ENCODE results near the gene TRIM34. TPM values are rescaled to one million over a fixed set of nuclear protein-coding genes. Genes with fewer than 3 reads are reported as not detected.
"Not testable (repeated sequence)": the region's sequence is repeated elsewhere in the genome, so short reads cannot be mapped to it uniquely, and the experiment has no call there.

Gene TRIM34, protein sequence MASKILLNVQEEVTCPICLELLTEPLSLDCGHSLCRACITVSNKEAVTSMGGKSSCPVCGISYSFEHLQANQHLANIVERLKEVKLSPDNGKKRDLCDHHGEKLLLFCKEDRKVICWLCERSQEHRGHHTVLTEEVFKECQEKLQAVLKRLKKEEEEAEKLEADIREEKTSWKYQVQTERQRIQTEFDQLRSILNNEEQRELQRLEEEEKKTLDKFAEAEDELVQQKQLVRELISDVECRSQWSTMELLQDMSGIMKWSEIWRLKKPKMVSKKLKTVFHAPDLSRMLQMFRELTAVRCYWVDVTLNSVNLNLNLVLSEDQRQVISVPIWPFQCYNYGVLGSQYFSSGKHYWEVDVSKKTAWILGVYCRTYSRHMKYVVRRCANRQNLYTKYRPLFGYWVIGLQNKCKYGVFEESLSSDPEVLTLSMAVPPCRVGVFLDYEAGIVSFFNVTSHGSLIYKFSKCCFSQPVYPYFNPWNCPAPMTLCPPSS
- 11.4 and 19.7 TPM in 2 replicates for total RNA-seq (2014; rRNA removed; shearing (Covaris generic); ENCODE audit: low replicate concordance)

DNA sequence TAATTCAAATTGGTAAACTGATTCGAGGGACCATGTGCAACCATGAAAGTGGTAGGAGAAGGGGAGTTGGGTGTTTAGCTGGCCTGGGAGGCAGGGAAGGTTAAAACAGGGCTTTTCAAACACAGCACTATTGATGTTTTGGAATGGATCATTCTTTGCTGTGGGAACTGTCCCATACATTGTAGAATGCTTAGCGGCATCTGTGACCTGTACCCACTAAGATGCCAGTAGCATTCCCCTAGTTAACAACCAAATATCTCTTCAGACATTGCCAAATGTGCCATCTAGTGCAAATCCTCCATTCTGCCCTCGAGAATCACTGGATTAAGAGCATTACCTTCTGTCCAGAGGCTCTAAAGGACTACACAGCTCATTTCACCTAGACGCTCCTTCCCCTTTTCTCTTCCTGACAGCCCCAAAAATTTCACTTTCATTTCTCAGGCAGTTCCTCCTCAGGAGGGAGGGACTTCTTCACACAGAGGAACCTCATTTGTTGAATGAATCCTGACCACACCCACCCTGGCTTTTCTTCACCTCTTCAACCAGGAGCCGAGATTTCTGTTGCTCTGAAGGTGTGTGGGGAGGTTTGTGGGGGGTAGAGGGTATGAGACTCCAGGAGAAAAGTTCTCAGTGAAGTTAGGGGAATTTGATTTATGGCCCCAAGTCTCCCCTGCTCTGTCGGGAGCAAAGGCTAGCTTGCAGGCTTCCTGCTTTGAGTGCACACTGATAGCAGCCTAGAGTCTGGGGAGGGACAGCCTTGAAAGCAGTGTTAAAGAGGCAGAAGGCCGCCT lies at the start of gene TRIM34:
TRIM34 (plus strand) TSS at position 513 of the 791 bp plus-strand sequence. CDS start 7,331 bp downstream, outside the sequence.
- Histone ChIP-seq H4K20me1 (ENCODE audit: insufficient read depth, low read depth, low read length) (no peaks in the 10 kb centered on the region), H2AFZ (ENCODE audit: low read length) (peak within 1 kb of the TSS; percentile 87), H3K36me3 (ENCODE audit: insufficient read depth, low read length) (no peaks in the 10 kb centered on the region), H3K27me3 (ENCODE audit: low read length) (no peaks in the 10 kb centered on the region), H3K9me3 (ENCODE audit: low read length) (no peaks in the 10 kb centered on the region), H3K4me1 (ENCODE audit: low read length) (peaks cover 18% of the 10 kb centered on the region), H3K4me3 (ENCODE audit: low read length) (peak within 1 kb of the TSS; percentile 69), H3K79me2 (ENCODE audit: low read length) (0 out of 2 replicates have a peak, but pooled peaks cover 3% of the 10 kb centered on the region), H3K9ac (ENCODE audit: low read length) (peak within 1 kb of the TSS; percentile 72), H3K4me2 (ENCODE audit: low read depth, low read length, poor library complexity, severe bottlenecking) (peak within 1 kb of the TSS; percentile 72), H3K9me2 (replicated peaks; ENCODE audit: insufficient read depth, low read length) (no peaks in the 10 kb centered on the region), H3K27ac (ENCODE audit: low read length) (no peak within 1 kb of the TSS; the same call in 1 of the 2 replicates)
- peak; percentile 95 for DNase-seq

DNA sequence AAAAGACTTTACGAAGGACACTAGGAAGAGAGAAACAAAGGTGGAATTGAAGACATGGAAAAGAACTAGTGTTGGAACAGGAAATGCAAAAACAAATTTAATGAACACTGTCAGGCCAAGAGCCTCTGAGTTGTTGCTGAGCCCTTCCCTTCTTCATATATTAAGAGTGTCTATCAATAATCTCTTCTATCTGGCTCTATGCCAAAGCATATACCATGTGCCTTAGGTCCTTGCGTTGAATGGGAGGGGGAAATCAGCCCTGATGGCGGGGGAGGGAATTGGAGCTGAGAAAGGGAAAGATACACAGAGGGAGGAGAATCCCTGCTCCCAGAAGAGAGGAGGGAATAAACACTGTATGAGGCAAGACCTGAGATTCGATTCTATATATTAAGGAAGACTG lies 49.6 kb upstream of the TRIM34 start:
- no peak overlapping the region for H2AFZ ChIP-seq (ENCODE audit: low read length)
- H3K27ac ChIP-seq (ENCODE audit: low read length), result no peak overlapping the region
- no peak overlapping the region for H3K9ac ChIP-seq (ENCODE audit: low read length)
- H3K36me3 ChIP-seq (ENCODE audit: insufficient read depth, low read length), result no peaks in the 10 kb centered on the region
- no peaks in the 10 kb centered on the region for H3K9me2 ChIP-seq (replicated peaks; ENCODE audit: insufficient read depth, low read length)
- H3K27me3 ChIP-seq (ENCODE audit: low read length), result no peaks in the 10 kb centered on the region
- no peaks in the 10 kb centered on the region for H3K4me1 ChIP-seq (ENCODE audit: low read length)
- no peak overlapping the region for H3K4me3 ChIP-seq (ENCODE audit: low read length)
- no peaks in the 10 kb centered on the region for H3K79me2 ChIP-seq (ENCODE audit: low read length)
- no peak for DNase-seq
- H3K9me3 ChIP-seq (ENCODE audit: low read length), result no peaks in the 10 kb centered on the region
- H4K20me1 ChIP-seq (ENCODE audit: insufficient read depth, low read depth, low read length), result no peaks in the 10 kb centered on the region
- no peak overlapping the region for H3K4me2 ChIP-seq (ENCODE audit: low read depth, low read length, poor library complexity, severe bottlenecking)

DNA sequence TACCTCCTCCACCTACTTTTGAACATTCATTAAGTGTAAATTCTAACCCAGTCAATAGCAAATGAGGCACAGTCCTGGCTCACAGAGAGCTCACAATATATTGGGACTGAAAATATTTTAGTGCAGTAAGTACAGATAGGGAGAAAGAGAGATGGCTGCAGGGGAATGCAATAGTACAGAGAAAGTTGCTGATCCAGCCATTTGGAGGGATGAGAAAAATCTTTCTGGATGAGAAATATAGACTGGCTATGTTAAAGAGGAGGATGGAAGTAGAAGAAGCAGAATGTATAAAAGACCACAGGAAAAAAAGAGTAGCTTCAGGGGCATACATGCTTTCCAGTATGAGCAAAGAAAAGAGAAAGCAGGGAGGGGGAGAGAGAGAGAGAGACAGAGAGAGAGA lies 47.7 kb upstream of the TRIM34 start:
- H3K27me3 ChIP-seq (ENCODE audit: low read length), result no peaks in the 10 kb centered on the region
- H3K4me3 ChIP-seq (ENCODE audit: low read length), result no peak overlapping the region
- H4K20me1 ChIP-seq (ENCODE audit: insufficient read depth, low read depth, low read length), result no peaks in the 10 kb centered on the region
- no peak overlapping the region for H3K9ac ChIP-seq (ENCODE audit: low read length)
- H3K79me2 ChIP-seq (ENCODE audit: low read length), result no peaks in the 10 kb centered on the region
- H3K9me3 ChIP-seq (ENCODE audit: low read length), result no peaks in the 10 kb centered on the region
- no peaks in the 10 kb centered on the region for H3K4me1 ChIP-seq (ENCODE audit: low read length)
- no peak overlapping the region for H2AFZ ChIP-seq (ENCODE audit: low read length)
- no peak for DNase-seq
- no peaks in the 10 kb centered on the region for H3K9me2 ChIP-seq (replicated peaks; ENCODE audit: insufficient read depth, low read length)
- no peak overlapping the region for H3K4me2 ChIP-seq (ENCODE audit: low read depth, low read length, poor library complexity, severe bottlenecking)
- no peaks in the 10 kb centered on the region for H3K36me3 ChIP-seq (ENCODE audit: insufficient read depth, low read length)
- H3K27ac ChIP-seq (ENCODE audit: low read length), result no peak overlapping the region

DNA sequence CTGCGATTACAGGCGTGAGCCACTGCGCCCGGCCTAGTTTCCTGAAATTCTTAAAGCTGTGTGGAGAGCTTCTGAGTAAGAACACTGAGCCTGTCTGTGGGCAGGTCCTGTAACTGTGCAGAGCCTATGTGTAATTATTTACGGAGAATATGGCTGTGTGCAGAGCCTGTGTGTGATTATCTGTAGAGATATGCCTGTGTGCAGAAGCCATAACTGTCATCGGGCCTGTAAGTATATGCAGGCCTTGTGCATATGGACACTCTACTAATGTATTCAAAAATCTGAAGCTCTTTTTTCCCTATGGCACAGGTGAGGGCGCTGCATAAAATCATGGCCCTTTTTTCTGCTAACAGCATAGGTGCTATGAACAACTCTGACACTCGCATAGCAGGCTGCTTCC lies 44.2 kb upstream of the TRIM34 start, which contains the start of gene OR52B6:
OR52B6 (plus strand) TSS at position 301 of the 400 bp plus-strand sequence; CDS start at position 301, 0 bp downstream.
- Histone ChIP-seq H3K9me3 (ENCODE audit: low read length) (no peaks in the 10 kb centered on the region), H3K36me3 (ENCODE audit: insufficient read depth, low read length) (no peaks in the 10 kb centered on the region), H4K20me1 (ENCODE audit: insufficient read depth, low read depth, low read length) (no peaks in the 10 kb centered on the region), H3K4me1 (ENCODE audit: low read length) (no peaks in the 10 kb centered on the region), H3K27ac (ENCODE audit: low read length) (no peak within 1 kb of the TSS), H3K79me2 (ENCODE audit: low read length) (no peaks in the 10 kb centered on the region), H3K9ac (ENCODE audit: low read length) (no peak within 1 kb of the TSS), H3K4me2 (ENCODE audit: low read depth, low read length, poor library complexity, severe bottlenecking) (no peak within 1 kb of the TSS), H2AFZ (ENCODE audit: low read length) (no peak within 1 kb of the TSS), H3K9me2 (replicated peaks; ENCODE audit: insufficient read depth, low read length) (no peaks in the 10 kb centered on the region), H3K27me3 (ENCODE audit: low read length) (no peaks in the 10 kb centered on the region), H3K4me3 (ENCODE audit: low read length) (no peak within 1 kb of the TSS)
- DNase-seq, result no peak

DNA sequence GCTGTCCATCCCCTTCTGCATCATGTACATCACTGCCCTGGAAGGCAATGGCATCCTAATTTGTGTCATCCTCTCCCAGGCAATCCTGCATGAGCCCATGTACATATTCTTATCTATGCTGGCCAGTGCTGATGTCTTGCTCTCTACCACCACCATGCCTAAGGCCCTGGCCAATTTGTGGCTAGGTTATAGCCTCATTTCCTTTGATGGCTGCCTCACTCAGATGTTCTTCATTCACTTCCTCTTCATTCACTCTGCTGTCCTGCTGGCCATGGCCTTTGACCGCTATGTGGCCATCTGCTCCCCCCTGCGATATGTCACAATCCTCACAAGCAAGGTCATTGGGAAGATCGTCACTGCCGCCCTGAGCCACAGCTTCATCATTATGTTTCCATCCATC lies 43.8 kb upstream of the TRIM34 start:
- Histone ChIP-seq H2AFZ (ENCODE audit: low read length) (no peak overlapping the region), H3K9me3 (ENCODE audit: low read length) (no peaks in the 10 kb centered on the region), H3K9me2 (replicated peaks; ENCODE audit: insufficient read depth, low read length) (no peaks in the 10 kb centered on the region), H3K27me3 (ENCODE audit: low read length) (no peaks in the 10 kb centered on the region), H3K27ac (ENCODE audit: low read length) (no peak overlapping the region), H4K20me1 (ENCODE audit: insufficient read depth, low read depth, low read length) (no peaks in the 10 kb centered on the region), H3K79me2 (ENCODE audit: low read length) (no peaks in the 10 kb centered on the region), H3K9ac (ENCODE audit: low read length) (no peak overlapping the region), H3K4me3 (ENCODE audit: low read length) (no peak overlapping the region), H3K36me3 (ENCODE audit: insufficient read depth, low read length) (no peaks in the 10 kb centered on the region), H3K4me1 (ENCODE audit: low read length) (no peaks in the 10 kb centered on the region), H3K4me2 (ENCODE audit: low read depth, low read length, poor library complexity, severe bottlenecking) (no peak overlapping the region)
- DNase-seq, result no peak

DNA sequence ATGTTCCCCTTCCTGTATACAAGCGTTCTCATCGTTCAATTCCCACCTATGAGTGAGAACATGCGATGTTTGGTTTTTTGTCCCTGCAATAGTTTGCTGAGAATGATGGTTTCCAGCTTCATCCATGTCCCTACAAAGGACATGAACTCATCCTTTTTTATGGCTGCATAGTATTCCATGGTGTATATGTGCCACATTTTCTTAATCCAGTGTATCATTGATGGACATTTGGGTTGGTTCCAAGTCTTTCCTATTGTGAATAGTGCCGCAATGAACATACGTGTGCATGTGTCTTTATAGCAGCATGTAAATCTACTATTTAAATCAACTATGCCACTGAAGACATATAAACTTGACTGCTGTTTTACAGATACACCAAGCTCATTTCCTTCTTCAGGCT lies 40.3 kb upstream of the TRIM34 start:
- H3K4me1 ChIP-seq (ENCODE audit: low read length); H3K9me2 ChIP-seq (replicated peaks; ENCODE audit: insufficient read depth, low read length); H3K36me3 ChIP-seq (ENCODE audit: insufficient read depth, low read length); H3K4me3 ChIP-seq (ENCODE audit: low read length); H3K9ac ChIP-seq (ENCODE audit: low read length); H4K20me1 ChIP-seq (ENCODE audit: insufficient read depth, low read depth, low read length); H3K27ac ChIP-seq (ENCODE audit: low read length); H3K4me2 ChIP-seq (ENCODE audit: low read depth, low read length, poor library complexity, severe bottlenecking); DNase-seq; H3K27me3 ChIP-seq (ENCODE audit: low read length); H2AFZ ChIP-seq (ENCODE audit: low read length); H3K9me3 ChIP-seq (ENCODE audit: low read length); H3K79me2 ChIP-seq (ENCODE audit: low read length): not testable (repeated sequence)

DNA sequence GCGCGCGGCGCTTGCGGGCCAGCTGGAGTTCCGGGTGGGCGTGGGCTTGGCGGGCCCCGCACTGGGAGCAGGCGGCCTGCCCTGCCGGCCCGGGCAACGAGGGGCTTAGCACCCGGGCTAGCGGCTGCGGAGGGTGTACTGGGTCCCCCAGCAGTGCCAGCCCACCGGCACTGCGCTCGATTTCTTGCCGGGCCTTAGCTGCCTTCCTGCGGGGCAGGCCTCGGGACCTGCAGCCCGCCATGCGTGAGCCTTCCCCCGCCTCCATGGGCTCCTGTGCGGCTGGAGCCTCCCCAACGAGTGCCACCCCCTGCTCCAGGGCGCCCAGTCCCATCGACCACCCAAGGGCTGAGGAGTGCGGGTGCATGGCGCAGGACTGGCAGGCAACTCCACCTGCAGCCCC lies 34.9 kb upstream of the TRIM34 start:
- not testable (repeated sequence) for H3K4me1 ChIP-seq (ENCODE audit: low read length); H3K9ac ChIP-seq (ENCODE audit: low read length); H4K20me1 ChIP-seq (ENCODE audit: insufficient read depth, low read depth, low read length); H3K4me3 ChIP-seq (ENCODE audit: low read length); H3K9me2 ChIP-seq (replicated peaks; ENCODE audit: insufficient read depth, low read length); H3K27me3 ChIP-seq (ENCODE audit: low read length); H3K36me3 ChIP-seq (ENCODE audit: insufficient read depth, low read length); H3K79me2 ChIP-seq (ENCODE audit: low read length); H3K4me2 ChIP-seq (ENCODE audit: low read depth, low read length, poor library complexity, severe bottlenecking); H2AFZ ChIP-seq (ENCODE audit: low read length); H3K9me3 ChIP-seq (ENCODE audit: low read length); DNase-seq; H3K27ac ChIP-seq (ENCODE audit: low read length)

DNA sequence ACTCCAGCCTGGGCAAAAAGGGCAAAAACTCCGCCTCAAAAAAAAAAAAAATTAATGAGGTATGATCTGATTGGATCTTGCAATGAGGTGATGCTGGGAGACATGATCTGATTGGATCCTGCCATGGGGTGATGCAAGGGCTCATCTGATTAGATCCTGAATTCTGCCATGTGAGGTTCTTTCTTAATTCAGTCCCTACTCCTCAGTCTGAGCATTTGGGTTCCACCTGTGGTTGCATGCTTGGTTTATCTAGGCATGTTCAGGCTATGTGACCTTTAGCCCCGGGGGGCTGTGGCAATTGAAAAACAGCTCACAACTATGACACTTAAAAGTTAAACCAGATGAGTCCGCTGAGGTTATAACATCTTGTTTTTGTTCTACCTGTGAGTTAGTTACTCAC lies 33.2 kb upstream of the TRIM34 start:
- no peaks in the 10 kb centered on the region for H4K20me1 ChIP-seq (ENCODE audit: insufficient read depth, low read depth, low read length)
- no peaks in the 10 kb centered on the region for H3K9me3 ChIP-seq (ENCODE audit: low read length)
- H3K79me2 ChIP-seq (ENCODE audit: low read length), result no peaks in the 10 kb centered on the region
- no peak overlapping the region for H3K4me3 ChIP-seq (ENCODE audit: low read length)
- H3K27ac ChIP-seq (ENCODE audit: low read length), result no peak overlapping the region
- H3K27me3 ChIP-seq (ENCODE audit: low read length), result no peaks in the 10 kb centered on the region
- no peaks in the 10 kb centered on the region for H3K4me1 ChIP-seq (ENCODE audit: low read length)
- DNase-seq, result no peak
- H3K9ac ChIP-seq (ENCODE audit: low read length), result no peak overlapping the region
- no peak overlapping the region for H2AFZ ChIP-seq (ENCODE audit: low read length)
- H3K36me3 ChIP-seq (ENCODE audit: insufficient read depth, low read length), result no peaks in the 10 kb centered on the region
- no peaks in the 10 kb centered on the region for H3K9me2 ChIP-seq (replicated peaks; ENCODE audit: insufficient read depth, low read length)
- no peak overlapping the region for H3K4me2 ChIP-seq (ENCODE audit: low read depth, low read length, poor library complexity, severe bottlenecking)

Data from Karpas-422 (cell line).